ENCODE data around the gene FAM185A. TPM values are rescaled to one million over a fixed set of nuclear protein-coding genes. Genes with fewer than 3 reads are reported as not detected.

Gene FAM185A
- total and polyA plus RNA-seq, 2 of the 4 experiments (the other 2 are of a cell fraction) = 3.6 to 4.3 TPM

DNA sequence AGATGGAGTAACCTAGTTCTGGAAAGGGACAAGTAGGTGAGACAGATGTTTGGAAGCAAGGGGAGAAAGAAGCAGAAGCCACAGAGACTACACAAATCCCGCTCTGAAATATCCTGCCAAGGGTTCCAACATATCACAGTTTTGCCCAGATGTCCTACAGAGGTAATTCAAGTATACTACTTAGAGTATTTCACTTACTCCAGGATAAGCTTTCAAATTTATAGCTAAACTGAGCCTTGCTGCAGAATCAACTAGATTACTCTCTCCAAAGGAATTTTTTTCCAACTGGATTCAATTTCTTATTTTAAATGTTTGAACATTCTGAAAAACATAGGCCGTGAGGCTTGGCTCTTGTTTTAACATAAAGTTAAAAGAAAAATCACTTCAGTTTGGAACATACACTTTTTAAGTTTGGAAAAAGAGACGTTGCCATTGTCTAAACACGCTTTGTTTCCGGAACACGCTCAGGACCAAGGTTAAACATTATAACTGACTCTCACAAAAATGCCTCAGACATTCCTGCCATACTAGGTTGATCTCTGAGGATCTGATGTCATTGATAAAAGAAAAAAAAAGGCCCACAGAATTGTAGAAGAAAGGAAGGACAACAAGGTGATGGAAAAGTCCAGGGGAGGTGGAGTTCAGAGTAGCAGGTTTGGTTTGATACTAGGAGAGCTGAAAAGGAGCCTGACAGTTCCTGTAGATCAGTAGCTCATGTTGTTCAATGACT is 74.8 kb downstream of the FAM185A start:
- H3K4me3 ChIP-seq (ENCODE audit: insufficient read depth, low read depth, low read length) = no peak overlapping the region
- no peaks in the 10 kb centered on the region for H3K79me1 ChIP-seq (ENCODE audit: low read depth in 1 of 2, low read length in 2 of 2)
- no TSS peak for BruUV-seq (replicated peaks)
- H2AK9ac ChIP-seq (replicated peaks; ENCODE audit: low read depth, low read length, poor library complexity) = no peak overlapping the region
- H3K4me1 ChIP-seq (ENCODE audit: control insufficient read depth, insufficient read depth, low read length) = peaks cover 3% of the 10 kb centered on the region
- no peak overlapping the region; a peak in 1 of 4 replicates for H4K8ac ChIP-seq (ENCODE audit: low read depth in 2 of 2, low read length in 2 of 2)
- no peak overlapping the region for H3K4ac ChIP-seq (ENCODE audit: low read depth, low read length)
- in situ Hi-C loops (cut with MboI; ENCODE audit: low sequenced_read_pairs) (no loop called here), dilution Hi-C loops (cut with HindIII; ENCODE audit: low sequenced_read_pairs, unreplicated experiment) (no loop called here), intact Hi-C loops (cut with micrococcal nuclease) (no loop called here)
- ChIA-PET CTCF (no interaction called here), POLR2A (ENCODE audit: unreplicated experiment) (interaction anchor here (0.5 kb wide), 1 partner anchor 10 kb away, joined by 5 read pairs; no protein-coding TSS in a partner anchor)
- no peak overlapping the region; the same call in 1 of the 2 replicates for H3K4me2 ChIP-seq (ENCODE audit: low read depth, low read length)
- H2AFZ ChIP-seq (replicated peaks; ENCODE audit: low read length, poor library complexity) = no peak overlapping the region
- H2AK5ac ChIP-seq (ENCODE audit: low read depth, low read length) = no peak overlapping the region
- H3K56ac ChIP-seq (ENCODE audit: extremely low read depth, insufficient read depth, low read length) = no peak overlapping the region
- 0 out of 2 replicates have a peak overlapping the region, but pooled peaks have one; percentile 4 for H2BK20ac ChIP-seq (ENCODE audit: low read depth, low read length)
- no peaks in the 10 kb centered on the region for H4K20me1 ChIP-seq (ENCODE audit: insufficient read depth, low read length)
- no peak overlapping the region for H2BK5ac ChIP-seq (ENCODE audit: low read depth, low read length, poor library complexity, severe bottlenecking)
- ATAC-seq (ENCODE audit: low read depth) (peak; percentile 27), DNase-seq (no peak)
- peak overlapping the region; percentile 21; the same call in 1 of the 2 replicates for H3K27ac ChIP-seq (ENCODE audit: insufficient read depth, low read length)
- H4K91ac ChIP-seq (ENCODE audit: insufficient read depth, low read depth, low read length) = no peak overlapping the region
- 0 out of 3 replicates have a peak overlapping the region, but pooled peaks have one; percentile 7 for H2BK15ac ChIP-seq (ENCODE audit: low read depth, low read length)
- peak overlapping the region; percentile 59 for H3K18ac ChIP-seq (ENCODE audit: low read depth, low read length)
- H3K9ac ChIP-seq (ENCODE audit: low read depth, low read length) = no peak overlapping the region
- no peaks in the 10 kb centered on the region for H3K9me3 ChIP-seq (ENCODE audit: control insufficient read depth, insufficient read depth, low read length)
- H3K36me3 ChIP-seq (ENCODE audit: control insufficient read depth, insufficient read depth, low read length) = no peaks in the 10 kb centered on the region
- no CpG with 5 or more reads among the region's 6 CpGs for WGBS, 2 experiments (ENCODE audit: extremely low coverage in 2 of 2, insufficient read length in 1 of 2)
- H3K23ac ChIP-seq (ENCODE audit: low read depth, low read length) = no peak overlapping the region
- TF ChIP-seq MAFK (IDR thresholded peaks at IDR 0.05; ENCODE audit: low read depth, low read length) (no peak), RCOR1 (IDR thresholded peaks at IDR 0.05; ENCODE audit: insufficient replicate concordance, low read length) (no peak), CEBPB (IDR thresholded peaks at IDR 0.05; ENCODE audit: low read depth, low read length) (no peak), ELK1 (IDR thresholded peaks at IDR 0.05; ENCODE audit: borderline replicate concordance, low read depth, low read length) (no peak), POLR2A (IDR thresholded peaks at IDR 0.05; ENCODE audit: low read depth, low read length) (no peak), MXI1 (IDR thresholded peaks at IDR 0.05; ENCODE audit: borderline replicate concordance, low read depth, low read length) (no peak), RAD21 (IDR thresholded peaks at IDR 0.05; ENCODE audit: low read length) (no peak), CHD1 (IDR thresholded peaks at IDR 0.05; ENCODE audit: low read depth, low read length) (no peak), BHLHE40 (IDR thresholded peaks at IDR 0.05; ENCODE audit: low read depth, low read length) (no peak)
- TF ChIP-seq, protein P1, sequence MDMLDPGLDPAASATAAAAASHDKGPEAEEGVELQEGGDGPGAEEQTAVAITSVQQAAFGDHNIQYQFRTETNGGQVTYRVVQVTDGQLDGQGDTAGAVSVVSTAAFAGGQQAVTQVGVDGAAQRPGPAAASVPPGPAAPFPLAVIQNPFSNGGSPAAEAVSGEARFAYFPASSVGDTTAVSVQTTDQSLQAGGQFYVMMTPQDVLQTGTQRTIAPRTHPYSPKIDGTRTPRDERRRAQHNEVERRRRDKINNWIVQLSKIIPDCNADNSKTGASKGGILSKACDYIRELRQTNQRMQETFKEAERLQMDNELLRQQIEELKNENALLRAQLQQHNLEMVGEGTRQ (IDR thresholded peaks at IDR 0.05; ENCODE audit: low read depth, low read length) = no peak
- H3K27me3 ChIP-seq (ENCODE audit: control insufficient read depth, insufficient read depth, low read length) = no peaks in the 10 kb centered on the region
- H4K5ac ChIP-seq (ENCODE audit: low read depth, low read length) = 0 out of 2 replicates have a peak overlapping the region, but pooled peaks have one; percentile 69
- H3K14ac ChIP-seq (replicated peaks; ENCODE audit: low read depth, low read length) = 0 out of 2 replicates have a peak overlapping the region, but pooled peaks have one; percentile 72
- peak overlapping the region; percentile 54; the same call in 1 of the 2 replicates for H2BK120ac ChIP-seq (ENCODE audit: low read depth, low read length)
- no peaks in the 10 kb centered on the region for H3K9me1 ChIP-seq (ENCODE audit: insufficient read depth, low read length)
